ENCODE results near the gene MTCL1.

Gene MTCL1

GRCh38 chr18:8787794-8788193 is 82.4 kb downstream of the MTCL1 start:
- no peak for DNase-seq
- H3K4me3 Mint-ChIP-seq = no peak overlapping the region
- no peaks in the 10 kb centered on the region for H3K9me3 Mint-ChIP-seq
- H3K27ac Mint-ChIP-seq = no peak overlapping the region
- H3K4me1 Mint-ChIP-seq (ENCODE audit: low read depth) = peaks cover 7% of the 10 kb centered on the region
- H3K36me3 Mint-ChIP-seq (ENCODE audit: low read depth) = no peaks in the 10 kb centered on the region
- H3K27me3 Mint-ChIP-seq = peaks cover 4% of the 10 kb centered on the region

- Mint-ChIP-seq H3K36me3 (ENCODE audit: low read depth) (no peaks in the 10 kb centered on the region), H3K9me3 (no peaks in the 10 kb centered on the region), H3K4me1 (ENCODE audit: low read depth) (peaks cover 7% of the 10 kb centered on the region), H3K4me3 (no peak overlapping the region), H3K27ac (no peak overlapping the region), H3K27me3 (peaks cover 4% of the 10 kb centered on the region)
- no peak for DNase-seq
Measured at GRCh38 chr18:8788503-8789429, 83.4 kb downstream of the MTCL1 start.

- H3K4me3 Mint-ChIP-seq = no peak overlapping the region
- H3K36me3 Mint-ChIP-seq (ENCODE audit: low read depth) = no peaks in the 10 kb centered on the region
- H3K27ac Mint-ChIP-seq = no peak overlapping the region
- peaks cover 11% of the 10 kb centered on the region for H3K4me1 Mint-ChIP-seq (ENCODE audit: low read depth)
- DNase-seq = no peak
- no peaks in the 10 kb centered on the region for H3K9me3 Mint-ChIP-seq
- H3K27me3 Mint-ChIP-seq = peaks cover 4% of the 10 kb centered on the region
Measured at GRCh38 chr18:8791171-8791651, 85.9 kb downstream of the MTCL1 start.

- peaks cover 4% of the 10 kb centered on the region for H3K27me3 Mint-ChIP-seq
- no peaks in the 10 kb centered on the region for H3K36me3 Mint-ChIP-seq (ENCODE audit: low read depth)
- DNase-seq = no peak
- H3K9me3 Mint-ChIP-seq = no peaks in the 10 kb centered on the region
- peaks cover 5% of the 10 kb centered on the region for H3K4me1 Mint-ChIP-seq (ENCODE audit: low read depth)
- H3K4me3 Mint-ChIP-seq = no peak overlapping the region
- no peak overlapping the region for H3K27ac Mint-ChIP-seq
Measured at GRCh38 chr18:8792688-8793316, 87.4 kb downstream of the MTCL1 start.

GRCh38 chr18:8793445-8794155 is 88.2 kb downstream of the MTCL1 start:
- no peaks in the 10 kb centered on the region for H3K36me3 Mint-ChIP-seq (ENCODE audit: low read depth)
- H3K4me1 Mint-ChIP-seq (ENCODE audit: low read depth) = peaks cover 5% of the 10 kb centered on the region
- H3K27me3 Mint-ChIP-seq = peaks cover under 1% of the 10 kb centered on the region
- H3K27ac Mint-ChIP-seq = no peak overlapping the region
- no peak overlapping the region for H3K4me3 Mint-ChIP-seq
- H3K9me3 Mint-ChIP-seq = no peaks in the 10 kb centered on the region
- DNase-seq = no peak

GRCh38 chr18:8794156-8794933 is 89.0 kb downstream of the MTCL1 start:
- Mint-ChIP-seq H3K27me3 (no peaks in the 10 kb centered on the region), H3K9me3 (no peaks in the 10 kb centered on the region), H3K36me3 (ENCODE audit: low read depth) (no peaks in the 10 kb centered on the region), H3K27ac (no peak overlapping the region), H3K4me1 (ENCODE audit: low read depth) (peaks cover 5% of the 10 kb centered on the region), H3K4me3 (no peak overlapping the region)
- DNase-seq = no peak

- H3K27ac Mint-ChIP-seq = no peak overlapping the region
- no peaks in the 10 kb centered on the region for H3K27me3 Mint-ChIP-seq
- no peak for DNase-seq
- no peaks in the 10 kb centered on the region for H3K9me3 Mint-ChIP-seq
- no peaks in the 10 kb centered on the region for H3K36me3 Mint-ChIP-seq (ENCODE audit: low read depth)
- H3K4me3 Mint-ChIP-seq = no peak overlapping the region
- peaks cover 5% of the 10 kb centered on the region for H3K4me1 Mint-ChIP-seq (ENCODE audit: low read depth)
Measured at GRCh38 chr18:8794934-8795280, 89.6 kb downstream of the MTCL1 start.

- Mint-ChIP-seq H3K36me3 (ENCODE audit: low read depth) (no peaks in the 10 kb centered on the region), H3K9me3 (no peaks in the 10 kb centered on the region), H3K27me3 (no peaks in the 10 kb centered on the region), H3K27ac (no peak overlapping the region), H3K4me1 (ENCODE audit: low read depth) (peaks cover 5% of the 10 kb centered on the region), H3K4me3 (no peak overlapping the region)
- no peak for DNase-seq
Measured at GRCh38 chr18:8795586-8796325, 90.4 kb downstream of the MTCL1 start.

- no peaks in the 10 kb centered on the region for H3K9me3 Mint-ChIP-seq
- no peak overlapping the region for H3K4me3 Mint-ChIP-seq
- DNase-seq = no peak
Measured at GRCh38 chr18:8797206-8797605, 91.8 kb downstream of the MTCL1 start.

GRCh38 chr18:8799001-8799400 is 93.6 kb downstream of the MTCL1 start:
- Mint-ChIP-seq H3K36me3 (ENCODE audit: low read depth) (no peaks in the 10 kb centered on the region), H3K27me3 (no peaks in the 10 kb centered on the region), H3K4me3 (no peak overlapping the region), H3K27ac (no peak overlapping the region), H3K4me1 (ENCODE audit: low read depth) (peaks cover 5% of the 10 kb centered on the region), H3K9me3 (no peaks in the 10 kb centered on the region)
- DNase-seq = no peak

More at GRCh38 chr18:8797206-8797605, 91.8 kb downstream of the MTCL1 start:
- Mint-ChIP-seq H3K4me1 (ENCODE audit: low read depth) (peaks cover 5% of the 10 kb centered on the region), H3K27ac (no peak overlapping the region), H3K27me3 (no peaks in the 10 kb centered on the region), H3K36me3 (ENCODE audit: low read depth) (no peaks in the 10 kb centered on the region)

- Mint-ChIP-seq H3K36me3 (ENCODE audit: low read depth) (no peaks in the 10 kb centered on the region), H3K4me1 (ENCODE audit: low read depth) (peaks cover 5% of the 10 kb centered on the region), H3K27me3 (no peaks in the 10 kb centered on the region), H3K27ac (no peak overlapping the region), H3K9me3 (no peaks in the 10 kb centered on the region), H3K4me3 (no peak overlapping the region)
- DNase-seq = no peak
Measured at GRCh38 chr18:8799596-8800441, 94.5 kb downstream of the MTCL1 start.

GRCh38 chr18:8800445-8800844 is 95.1 kb downstream of the MTCL1 start:
- Mint-ChIP-seq H3K4me3 (no peak overlapping the region), H3K9me3 (no peaks in the 10 kb centered on the region), H3K27ac (no peak overlapping the region), H3K4me1 (ENCODE audit: low read depth) (peaks cover 5% of the 10 kb centered on the region), H3K36me3 (ENCODE audit: low read depth) (no peaks in the 10 kb centered on the region), H3K27me3 (no peaks in the 10 kb centered on the region)
- DNase-seq = no peak

- Mint-ChIP-seq H3K4me1 (ENCODE audit: low read depth) (peaks cover 5% of the 10 kb centered on the region), H3K36me3 (ENCODE audit: low read depth) (no peaks in the 10 kb centered on the region), H3K4me3 (no peak overlapping the region), H3K27ac (no peak overlapping the region), H3K27me3 (no peaks in the 10 kb centered on the region), H3K9me3 (no peaks in the 10 kb centered on the region)
- DNase-seq = no peak
Measured at GRCh38 chr18:8800876-8801262, 95.5 kb downstream of the MTCL1 start.
